GM18519 (cell line): ENCODE data around the gene ATP8A2.

Experiments used
- ATAC-seq: cut with Tn5 transposase; IDR thresholded peaks from one replicate; pipeline ENCODE4 v1.9.1; 2021; ENCODE audit warnings: mild to moderate bottlenecking, moderate library complexity; ENCODE audit not compliant: unreplicated experiment, low FRiP score

ATP8A2 gene

GRCh38 chr13:25715760-25716159 is 344.0 kb downstream of the ATP8A2 start:
- ATAC-seq: no peak

GRCh38 chr13:25717666-25718197 is 346.0 kb downstream of the ATP8A2 start:
- ATAC-seq: no peak

- no peak for ATAC-seq
Observed at GRCh38 chr13:25719666-25720065, 347.9 kb downstream of the ATP8A2 start.

GRCh38 chr13:25722893-25723292 is 351.1 kb downstream of the ATP8A2 start:
- ATAC-seq: no peak

- no peak for ATAC-seq
Observed at GRCh38 chr13:25725104-25725503, 353.3 kb downstream of the ATP8A2 start.

GRCh38 chr13:25727250-25727649 is 355.5 kb downstream of the ATP8A2 start:
- no peak for ATAC-seq

- ATAC-seq: no peak
Observed at GRCh38 chr13:25727810-25728209, 356.0 kb downstream of the ATP8A2 start.

- ATAC-seq: no peak
Observed at GRCh38 chr13:25729201-25729600, 357.4 kb downstream of the ATP8A2 start.

- no peak for ATAC-seq
Observed at GRCh38 chr13:25731037-25731436, 359.3 kb downstream of the ATP8A2 start.

GRCh38 chr13:25731536-25731935 is 359.8 kb downstream of the ATP8A2 start:
- no peak for ATAC-seq

GRCh38 chr13:25732111-25732865 is 360.5 kb downstream of the ATP8A2 start:
- no peak for ATAC-seq

- ATAC-seq: no peak
Observed at GRCh38 chr13:25733001-25733491, 361.3 kb downstream of the ATP8A2 start.

GRCh38 chr13:25733696-25734435 is 362.1 kb downstream of the ATP8A2 start:
- ATAC-seq: no peak

- ATAC-seq: no peak
Observed at GRCh38 chr13:25738342-25739196, 366.8 kb downstream of the ATP8A2 start.

- ATAC-seq: no peak
Observed at GRCh38 chr13:25739376-25739775, 367.6 kb downstream of the ATP8A2 start.

- no peak for ATAC-seq
Observed at GRCh38 chr13:25741796-25742195, 370.0 kb downstream of the ATP8A2 start.

GRCh38 chr13:25742220-25742619 is 370.4 kb downstream of the ATP8A2 start:
- ATAC-seq: no peak

- ATAC-seq: no peak
Observed at GRCh38 chr13:25743421-25743820, 371.6 kb downstream of the ATP8A2 start.

- no peak for ATAC-seq
Observed at GRCh38 chr13:25744178-25744577, 372.4 kb downstream of the ATP8A2 start.

GRCh38 chr13:25746131-25746530 is 374.4 kb downstream of the ATP8A2 start:
- ATAC-seq: no peak
